DND-41 (cell line): ENCODE measurements around the gene TMEM232.

Experiments
- ATAC-seq: fragments of 200-7000 bp; cut with Tn5 transposase; 3 replicates; pipeline ENCODE4 v1.9.1; 2021; ENCODE audit warnings: low read depth; ENCODE audit not compliant: insufficient read depth
- DNase-seq: peaks from one replicate; pipeline ENCODE4 v3.0.0-alpha.2; 2020
- H2AFZ ChIP-seq: 2 replicates; pipeline ENCODE4 v1.6.0; 2012; ENCODE audit warnings: low read depth, low read length
- H3K27ac ChIP-seq: 2 replicates; pipeline ENCODE4 v1.5.1; 2012; ENCODE audit warnings: low read length, inconsistent platforms
- H3K27me3 ChIP-seq: fragments of 200-600 bp; sonication (generic); 2 replicates; pipeline ENCODE4 v1.6.0; 2012; ENCODE audit warnings: low read length, mild to moderate bottlenecking, inconsistent platforms; ENCODE audit not compliant: insufficient read depth, poor library complexity
- H3K36me3 ChIP-seq: 2 replicates; pipeline ENCODE4 v1.5.1; 2012; ENCODE audit warnings: low read length, inconsistent platforms; ENCODE audit not compliant: insufficient read depth
- H3K4me1 ChIP-seq: 2 replicates; pipeline ENCODE4 v1.5.1; 2012; ENCODE audit warnings: mild to moderate bottlenecking, low read length; ENCODE audit not compliant: insufficient read depth
- H3K4me2 ChIP-seq: 2 replicates; pipeline ENCODE4 v1.6.0; 2012; ENCODE audit warnings: mild to moderate bottlenecking, moderate library complexity, low read length, inconsistent platforms; ENCODE audit not compliant: insufficient read depth
- H3K4me3 ChIP-seq, 2 experiments: fragments of 200-600 bp in 1 of 2; shearing (Covaris generic) in 1 of 2; 2 replicates each; pipeline ENCODE4 v1.5.1; 2012 to 2016; ENCODE audit warnings: inconsistent platforms in 2 of 2, low read length in 2 of 2, mild to moderate bottlenecking in 2 of 2, low read depth in 1 of 2, moderate library complexity in 1 of 2
- H3K79me2 ChIP-seq: 2 replicates; pipeline ENCODE4 v1.6.0; 2012; ENCODE audit warnings: low read length, inconsistent platforms; ENCODE audit not compliant: insufficient read depth
- H3K9ac ChIP-seq: 2 replicates; pipeline ENCODE4 v1.6.0; 2012; ENCODE audit warnings: low read depth, mild to moderate bottlenecking, inconsistent platforms, low read length, moderate library complexity
- H3K9me3 ChIP-seq: 2 replicates; pipeline ENCODE4 v1.5.1; 2012; ENCODE audit warnings: low read length, moderate library complexity, mild to moderate bottlenecking, inconsistent platforms; ENCODE audit not compliant: insufficient read depth, severe bottlenecking
- H4K20me1 ChIP-seq: 2 replicates; pipeline ENCODE4 v1.6.0; 2012; ENCODE audit warnings: low read length; ENCODE audit not compliant: insufficient read depth
- EZH2 ChIP-seq: IDR thresholded peaks from 3 replicates; pipeline ENCODE4 v1.6.1; 2012; ENCODE audit warnings: borderline replicate concordance, low read depth, mild to moderate bottlenecking, moderate library complexity, low read length, inconsistent platforms; ENCODE audit not compliant: severe bottlenecking
- TF ChIP-seq, protein P1 (sequence below): IDR thresholded peaks from 2 replicates; pipeline ENCODE4 v1.5.1; 2012; ENCODE audit warnings: borderline replicate concordance, low read length, moderate library complexity, mild to moderate bottlenecking; ENCODE audit not compliant: poor library complexity, severe bottlenecking; ENCODE audit errors: extremely low read depth

Gene TMEM232

DNA sequence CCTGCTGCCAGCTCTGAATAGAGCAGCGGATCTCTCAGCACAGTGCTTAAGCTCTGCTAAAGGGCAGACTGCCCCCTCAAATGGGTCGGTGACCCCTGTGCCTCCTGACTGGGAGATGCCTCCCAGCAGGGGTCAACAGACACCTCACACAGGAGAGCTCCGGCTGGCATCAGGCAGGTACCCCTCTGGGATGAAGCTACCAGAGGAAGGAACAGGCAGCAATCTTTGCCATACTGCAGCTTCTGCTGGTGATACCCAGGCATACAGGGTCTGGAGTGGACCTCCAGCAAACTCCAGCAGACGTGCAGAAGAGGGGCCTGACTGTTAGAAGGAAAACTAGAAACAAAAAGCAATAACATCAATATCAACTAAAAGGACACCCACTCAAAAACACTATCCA lies 131.6 kb downstream of the TMEM232 start:
- DNase-seq (no peak), ATAC-seq (no peak)
- Histone ChIP-seq H3K36me3 (no peaks in the 10 kb centered on the region), H3K9me3 (peaks cover 8% of the 10 kb centered on the region), H2AFZ (no peak overlapping the region), H3K27me3 (no peaks in the 10 kb centered on the region), H3K79me2 (no peaks in the 10 kb centered on the region), H3K9ac (no peak overlapping the region), H4K20me1 (no peaks in the 10 kb centered on the region), H3K4me2 (no peak overlapping the region), H3K27ac (no peak overlapping the region), H3K4me3 (no peak overlapping the region), H3K4me1 (no peaks in the 10 kb centered on the region)
- TF ChIP-seq EZH2 = no peak
- TF ChIP-seq, protein P1, sequence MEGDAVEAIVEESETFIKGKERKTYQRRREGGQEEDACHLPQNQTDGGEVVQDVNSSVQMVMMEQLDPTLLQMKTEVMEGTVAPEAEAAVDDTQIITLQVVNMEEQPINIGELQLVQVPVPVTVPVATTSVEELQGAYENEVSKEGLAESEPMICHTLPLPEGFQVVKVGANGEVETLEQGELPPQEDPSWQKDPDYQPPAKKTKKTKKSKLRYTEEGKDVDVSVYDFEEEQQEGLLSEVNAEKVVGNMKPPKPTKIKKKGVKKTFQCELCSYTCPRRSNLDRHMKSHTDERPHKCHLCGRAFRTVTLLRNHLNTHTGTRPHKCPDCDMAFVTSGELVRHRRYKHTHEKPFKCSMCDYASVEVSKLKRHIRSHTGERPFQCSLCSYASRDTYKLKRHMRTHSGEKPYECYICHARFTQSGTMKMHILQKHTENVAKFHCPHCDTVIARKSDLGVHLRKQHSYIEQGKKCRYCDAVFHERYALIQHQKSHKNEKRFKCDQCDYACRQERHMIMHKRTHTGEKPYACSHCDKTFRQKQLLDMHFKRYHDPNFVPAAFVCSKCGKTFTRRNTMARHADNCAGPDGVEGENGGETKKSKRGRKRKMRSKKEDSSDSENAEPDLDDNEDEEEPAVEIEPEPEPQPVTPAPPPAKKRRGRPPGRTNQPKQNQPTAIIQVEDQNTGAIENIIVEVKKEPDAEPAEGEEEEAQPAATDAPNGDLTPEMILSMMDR = no peak

DNA sequence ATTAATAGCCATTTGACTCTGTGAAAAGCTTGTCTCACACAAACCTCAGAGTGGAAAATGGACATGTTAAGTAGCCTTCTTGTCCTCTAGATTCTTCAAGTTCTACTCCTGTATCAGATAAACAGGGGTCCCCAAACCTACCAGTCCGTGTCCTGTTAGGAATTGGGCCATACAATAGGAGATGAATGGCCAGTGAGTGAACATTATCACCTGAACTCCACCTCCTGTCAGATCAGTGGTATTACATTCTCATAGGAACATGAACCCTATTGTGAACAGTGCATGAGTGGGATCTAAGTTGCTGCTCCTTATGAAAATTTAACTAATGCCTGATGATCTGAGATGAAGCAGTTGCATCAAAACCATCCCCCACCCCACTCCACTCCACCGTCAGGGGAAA lies 136.3 kb downstream of the TMEM232 start:
- Histone ChIP-seq H3K27ac (no peak overlapping the region), H2AFZ (no peak overlapping the region), H3K4me1 (no peaks in the 10 kb centered on the region), H3K4me2 (no peak overlapping the region), H3K36me3 (no peaks in the 10 kb centered on the region), H3K79me2 (no peaks in the 10 kb centered on the region), H3K9me3 (peaks cover 8% of the 10 kb centered on the region), H3K9ac (no peak overlapping the region), H3K27me3 (no peaks in the 10 kb centered on the region), H4K20me1 (no peaks in the 10 kb centered on the region), H3K4me3 (no peak overlapping the region)
- no peak for TF ChIP-seq EZH2
- TF ChIP-seq, protein P1 = peak; percentile 60
- ATAC-seq = peak; percentile 71
- DNase-seq = no peak

DNA sequence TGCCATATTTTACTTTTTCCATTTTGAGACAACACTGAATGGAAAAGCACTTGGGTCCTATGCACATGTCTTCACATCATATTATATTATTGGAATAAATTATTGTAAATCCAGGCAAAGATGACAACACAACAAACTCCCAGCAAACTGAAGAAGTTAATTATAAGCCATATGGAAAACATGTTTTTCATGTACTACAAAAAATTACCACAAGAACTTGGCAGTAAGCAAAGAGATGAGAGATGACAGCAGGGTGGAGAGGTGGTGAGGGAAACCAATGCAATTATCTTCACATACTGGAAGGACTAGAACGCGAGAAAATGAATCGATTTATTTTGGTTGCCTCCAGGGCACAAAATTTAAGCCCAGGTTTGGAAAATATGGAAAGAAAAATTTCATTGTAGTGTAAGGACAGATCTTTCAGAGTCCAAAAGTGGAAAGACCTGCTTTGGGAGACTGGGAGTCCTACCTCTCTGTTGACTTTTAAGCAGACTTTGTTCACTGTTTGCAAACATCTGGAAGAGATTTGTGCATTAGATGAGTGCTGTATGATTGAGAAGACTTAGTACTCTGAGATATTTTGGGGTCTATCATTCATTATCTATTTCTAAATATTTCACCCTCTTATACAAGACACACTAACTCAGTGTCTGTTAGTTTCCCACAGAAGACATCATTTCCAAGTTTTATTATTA lies 138.0 kb downstream of the TMEM232 start:
- Histone ChIP-seq H3K36me3 (no peaks in the 10 kb centered on the region), H3K27me3 (no peaks in the 10 kb centered on the region), H3K27ac (no peak overlapping the region), H2AFZ (no peak overlapping the region), H4K20me1 (no peaks in the 10 kb centered on the region), H3K4me3 (no peak overlapping the region), H3K4me1 (no peaks in the 10 kb centered on the region), H3K9me3 (no peaks in the 10 kb centered on the region), H3K9ac (no peak overlapping the region), H3K79me2 (no peaks in the 10 kb centered on the region), H3K4me2 (no peak overlapping the region)
- ATAC-seq (no peak), DNase-seq (no peak)
- TF ChIP-seq EZH2 = no peak
- TF ChIP-seq, protein P1 = no peak
